ENCODE results near the gene TCF25. TPM values are rescaled to one million over a fixed set of nuclear protein-coding genes. Genes with fewer than 3 reads are reported as not detected.

The TCF25 gene
- total RNA-seq, 1 donor from 2014 or later = 323 TPM

DNA sequence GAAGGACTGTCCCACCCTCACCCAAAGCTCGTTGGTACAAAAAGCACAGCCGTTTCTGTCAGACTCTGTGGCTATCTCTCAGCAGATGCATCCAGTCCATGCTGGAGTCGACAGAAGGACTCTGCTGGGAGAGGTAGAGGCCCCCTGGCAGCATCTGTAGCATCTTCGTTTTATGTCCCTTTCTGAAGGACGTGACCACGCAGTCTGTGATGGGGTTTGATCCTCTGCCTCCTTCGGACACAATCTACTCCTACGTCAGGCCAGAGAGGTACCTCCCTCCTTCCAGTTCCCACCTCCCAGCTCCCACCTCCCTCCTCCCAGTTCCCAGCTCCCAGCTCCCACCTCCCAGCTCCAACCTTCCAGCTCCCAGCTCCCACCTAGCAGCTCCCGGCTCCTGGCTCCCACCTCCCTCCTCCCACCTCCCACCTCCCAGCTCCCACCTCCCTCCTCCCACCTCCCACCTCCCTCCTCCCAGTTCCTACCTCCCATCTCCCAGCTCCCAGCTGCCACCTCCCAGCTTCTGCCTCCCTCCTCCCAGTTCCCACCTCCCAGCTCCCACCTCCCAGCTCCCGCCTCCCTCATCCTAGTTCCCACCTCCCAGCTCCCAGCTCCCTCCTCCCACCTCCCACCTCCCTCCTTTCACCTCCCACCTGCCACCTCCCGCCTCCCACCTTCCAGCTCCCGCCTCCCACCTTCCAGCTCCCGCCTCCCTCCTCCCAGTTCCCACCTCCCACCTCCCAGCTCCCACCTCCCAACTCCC lies 33.8 kb downstream of the TCF25 start:
- H3K36me3 Mint-ChIP-seq = peaks cover 40% of the 10 kb centered on the region
- TF ChIP-seq, protein P1, sequence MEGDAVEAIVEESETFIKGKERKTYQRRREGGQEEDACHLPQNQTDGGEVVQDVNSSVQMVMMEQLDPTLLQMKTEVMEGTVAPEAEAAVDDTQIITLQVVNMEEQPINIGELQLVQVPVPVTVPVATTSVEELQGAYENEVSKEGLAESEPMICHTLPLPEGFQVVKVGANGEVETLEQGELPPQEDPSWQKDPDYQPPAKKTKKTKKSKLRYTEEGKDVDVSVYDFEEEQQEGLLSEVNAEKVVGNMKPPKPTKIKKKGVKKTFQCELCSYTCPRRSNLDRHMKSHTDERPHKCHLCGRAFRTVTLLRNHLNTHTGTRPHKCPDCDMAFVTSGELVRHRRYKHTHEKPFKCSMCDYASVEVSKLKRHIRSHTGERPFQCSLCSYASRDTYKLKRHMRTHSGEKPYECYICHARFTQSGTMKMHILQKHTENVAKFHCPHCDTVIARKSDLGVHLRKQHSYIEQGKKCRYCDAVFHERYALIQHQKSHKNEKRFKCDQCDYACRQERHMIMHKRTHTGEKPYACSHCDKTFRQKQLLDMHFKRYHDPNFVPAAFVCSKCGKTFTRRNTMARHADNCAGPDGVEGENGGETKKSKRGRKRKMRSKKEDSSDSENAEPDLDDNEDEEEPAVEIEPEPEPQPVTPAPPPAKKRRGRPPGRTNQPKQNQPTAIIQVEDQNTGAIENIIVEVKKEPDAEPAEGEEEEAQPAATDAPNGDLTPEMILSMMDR (IDR thresholded peaks at IDR 0.05; ENCODE audit: unreplicated experiment) = no peak

DNA sequence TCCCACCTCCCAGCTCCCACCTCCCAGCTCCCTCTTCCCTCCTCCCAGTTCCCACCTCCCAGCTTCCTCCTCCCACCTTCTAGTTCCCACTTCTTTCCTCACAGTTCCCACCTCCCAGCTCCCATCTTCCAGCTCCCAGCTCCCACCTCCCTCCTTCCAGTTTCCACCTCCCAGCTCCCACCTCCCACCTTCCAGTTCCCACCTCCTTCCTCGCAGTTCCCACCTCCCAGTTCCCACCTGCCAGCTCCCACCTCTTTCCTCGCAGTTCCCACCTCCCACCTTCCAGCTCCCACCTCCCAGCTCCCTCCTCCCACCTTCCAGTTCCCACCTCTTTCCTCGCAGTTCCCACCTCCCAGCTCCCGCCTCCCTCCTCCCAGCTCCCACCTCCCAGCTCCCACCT lies 34.8 kb downstream of the TCF25 start:
- Mint-ChIP-seq H3K27ac (no peak overlapping the region), H3K27me3 (ENCODE audit: low read depth) (no peaks in the 10 kb centered on the region), H3K36me3 (peaks cover 40% of the 10 kb centered on the region), H3K4me3 (no peak overlapping the region), H3K9me3 (no peaks in the 10 kb centered on the region), H3K4me1 (no peaks in the 10 kb centered on the region)
- DNase-seq (ENCODE audit: low spot score in 2 of 2, unreplicated experiment in 2 of 2) = no peak
- TF ChIP-seq, protein P1 (IDR thresholded peaks at IDR 0.05; ENCODE audit: unreplicated experiment) = no peak

More for the DNA sequence above, 33.8 kb downstream of the TCF25 start:
- no peak for DNase-seq (ENCODE audit: low spot score in 2 of 2, unreplicated experiment in 2 of 2)
- H3K27me3 Mint-ChIP-seq (ENCODE audit: low read depth) = no peaks in the 10 kb centered on the region
- no peak overlapping the region for H3K4me3 Mint-ChIP-seq
- H3K4me1 Mint-ChIP-seq = no peaks in the 10 kb centered on the region
- H3K9me3 Mint-ChIP-seq = no peaks in the 10 kb centered on the region
- no peak overlapping the region for H3K27ac Mint-ChIP-seq

DNA sequence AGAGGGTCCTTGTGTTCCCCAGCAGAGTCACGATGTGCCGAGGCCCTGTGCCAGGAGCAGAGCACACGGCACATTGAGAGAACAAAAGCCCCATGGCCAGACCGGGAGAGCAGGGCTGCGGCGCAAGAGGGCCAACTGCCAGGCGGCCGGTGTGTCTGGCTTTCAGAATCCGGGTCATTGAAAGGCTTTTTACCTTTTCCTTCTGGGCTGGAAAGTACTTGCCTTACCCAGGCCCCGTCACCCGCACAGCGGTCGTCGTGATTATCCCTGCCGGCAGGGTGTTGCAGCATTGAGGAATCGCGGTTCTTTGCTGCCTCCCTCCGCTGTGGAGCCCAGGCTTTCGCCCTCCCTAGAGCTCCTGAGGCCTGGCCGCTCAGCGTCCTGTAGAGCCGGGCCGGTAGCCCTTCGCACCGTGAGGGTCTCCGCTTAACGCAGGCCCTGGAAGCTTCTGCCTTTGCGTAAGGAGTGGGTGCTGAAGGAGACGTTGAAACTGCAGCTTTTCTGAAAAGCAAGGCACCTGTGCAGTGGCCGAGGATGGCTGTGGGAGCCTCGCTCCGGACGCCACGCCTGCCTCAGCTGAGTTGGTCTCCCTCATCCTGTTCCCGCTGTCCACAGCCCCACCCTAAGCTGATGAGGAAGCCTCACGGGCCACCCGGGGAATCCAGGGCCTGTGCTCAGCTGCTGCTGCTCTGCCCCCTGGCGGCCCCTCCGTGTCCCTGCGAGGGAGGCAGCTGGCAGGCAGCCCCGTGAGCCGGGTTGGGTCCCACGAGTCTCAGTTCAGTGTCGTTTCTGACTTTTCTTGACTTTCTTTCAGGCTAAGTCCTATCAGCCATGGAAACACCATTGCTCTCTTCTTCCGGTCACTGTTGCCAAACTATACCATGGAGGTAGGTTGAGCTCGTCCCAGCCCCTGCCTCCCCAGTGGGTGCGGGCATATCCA lies 36.7 kb downstream of the TCF25 start:
- H3K9me3 Mint-ChIP-seq = no peaks in the 10 kb centered on the region
- TF ChIP-seq, protein P1 (IDR thresholded peaks at IDR 0.05; ENCODE audit: unreplicated experiment) = peak; percentile 80
- no peaks in the 10 kb centered on the region for H3K4me1 Mint-ChIP-seq
- H3K27ac Mint-ChIP-seq = no peak overlapping the region
- H3K4me3 Mint-ChIP-seq = no peak overlapping the region
- H3K36me3 Mint-ChIP-seq = peaks cover 36% of the 10 kb centered on the region
- no peaks in the 10 kb centered on the region for H3K27me3 Mint-ChIP-seq (ENCODE audit: low read depth)
- peak; percentile 59 to 73 for DNase-seq (ENCODE audit: low spot score in 2 of 2, unreplicated experiment in 2 of 2)

DNA sequence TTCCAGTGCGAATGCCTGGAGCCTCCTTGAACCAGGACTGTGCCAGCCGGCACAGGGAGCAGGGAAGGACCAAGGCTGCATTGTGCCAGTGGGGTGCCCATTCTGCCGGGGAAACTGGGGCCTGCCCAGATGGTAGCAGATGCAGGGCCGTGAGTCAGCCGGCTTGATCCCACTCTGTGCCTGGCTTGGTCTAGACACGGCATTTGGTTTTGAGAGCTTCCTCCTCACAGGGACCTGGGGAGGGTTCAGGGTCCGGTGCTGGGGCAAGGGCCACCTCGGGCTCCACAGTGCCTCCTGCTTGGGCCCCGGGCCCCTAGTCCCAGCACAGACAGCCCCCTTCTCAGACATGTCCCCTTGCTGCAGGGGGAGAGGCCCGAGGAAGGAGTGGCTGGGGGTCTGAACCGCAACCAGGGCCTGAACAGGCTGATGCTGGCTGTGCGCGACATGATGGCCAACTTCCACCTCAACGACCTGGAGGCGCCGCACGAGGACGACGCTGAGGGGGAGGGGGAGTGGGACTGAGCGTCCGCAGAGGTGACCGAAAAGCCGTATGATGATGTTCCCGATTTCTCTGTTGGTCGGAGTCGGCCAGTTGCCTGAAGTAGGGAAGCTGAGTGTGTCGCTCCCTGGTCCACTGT lies 37.4 kb downstream of the TCF25 start:
- no peak for DNase-seq (ENCODE audit: low spot score in 2 of 2, unreplicated experiment in 2 of 2)
- Mint-ChIP-seq H3K36me3 (peaks cover 29% of the 10 kb centered on the region), H3K9me3 (no peaks in the 10 kb centered on the region), H3K4me1 (no peaks in the 10 kb centered on the region), H3K4me3 (no peak overlapping the region), H3K27ac (no peak overlapping the region), H3K27me3 (ENCODE audit: low read depth) (no peaks in the 10 kb centered on the region)
- TF ChIP-seq, protein P1 (IDR thresholded peaks at IDR 0.05; ENCODE audit: unreplicated experiment) = no peak

DNA sequence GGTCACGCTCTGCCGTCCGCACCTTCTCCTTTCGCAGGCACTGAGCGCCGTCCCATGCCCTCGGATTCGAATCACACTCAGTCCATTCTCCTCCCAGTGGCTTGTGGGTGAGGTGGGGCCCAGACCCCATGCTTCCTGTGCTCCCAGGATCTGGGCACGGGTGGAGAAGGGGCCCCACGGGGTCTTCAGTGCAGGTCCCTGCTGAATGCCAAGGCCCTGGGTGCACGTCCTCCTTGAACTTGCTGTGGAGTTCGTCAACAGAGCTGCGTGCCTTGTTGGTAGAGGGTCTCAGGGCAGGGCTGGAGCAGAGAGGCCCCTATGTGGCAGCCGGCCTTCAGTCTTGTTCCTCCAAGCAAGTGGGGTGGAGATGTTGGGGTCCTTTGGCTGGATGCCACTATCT lies 38.0 kb downstream of the TCF25 start:
- Mint-ChIP-seq H3K27ac (no peak overlapping the region), H3K36me3 (peaks cover 24% of the 10 kb centered on the region), H3K4me1 (no peaks in the 10 kb centered on the region), H3K4me3 (no peak overlapping the region), H3K27me3 (ENCODE audit: low read depth) (no peaks in the 10 kb centered on the region), H3K9me3 (no peaks in the 10 kb centered on the region)
- TF ChIP-seq, protein P1 (IDR thresholded peaks at IDR 0.05; ENCODE audit: unreplicated experiment) = no peak
- no peak for DNase-seq (ENCODE audit: low spot score in 2 of 2, unreplicated experiment in 2 of 2)

Data from mesothelial cell of epicardium (in vitro differentiated cells).